HG03354 (cell line): ENCODE results near the gene DLGAP1.

Source experiments
- ATAC-seq: cut with Tn5 transposase; IDR thresholded peaks from one replicate; pipeline ENCODE4 v1.9.1; 2021; ENCODE audit warnings: mild to moderate bottlenecking; ENCODE audit not compliant: unreplicated experiment, poor library complexity, severe bottlenecking

DLGAP1 gene

GRCh38 chr18:3775996-3776395 is 679.1 kb downstream of the DLGAP1 start:
- ATAC-seq = no peak

GRCh38 chr18:3773303-3773702 is 681.8 kb downstream of the DLGAP1 start:
- ATAC-seq = no peak

GRCh38 chr18:3771121-3771971 is 683.8 kb downstream of the DLGAP1 start:
- ATAC-seq = peak; percentile 99

- ATAC-seq = no peak
Measured at GRCh38 chr18:3761266-3761665, 693.8 kb downstream of the DLGAP1 start.

GRCh38 chr18:3760741-3761140 is 694.4 kb downstream of the DLGAP1 start:
- no peak for ATAC-seq

- no peak for ATAC-seq
Measured at GRCh38 chr18:3759099-3759498, 696.0 kb downstream of the DLGAP1 start.

- no peak for ATAC-seq
Measured at GRCh38 chr18:3758531-3758930, 696.6 kb downstream of the DLGAP1 start.

- no peak for ATAC-seq
Measured at GRCh38 chr18:3757361-3757760, 697.7 kb downstream of the DLGAP1 start.

GRCh38 chr18:3753106-3753505 is 702.0 kb downstream of the DLGAP1 start:
- no peak for ATAC-seq

- no peak for ATAC-seq
Measured at GRCh38 chr18:3748086-3748485, 707.0 kb downstream of the DLGAP1 start.

- ATAC-seq = no peak
Measured at GRCh38 chr18:3747176-3747973, 707.7 kb downstream of the DLGAP1 start.

- ATAC-seq = no peak
Measured at GRCh38 chr18:3742541-3742940, 712.6 kb downstream of the DLGAP1 start.

GRCh38 chr18:3741333-3741732 is 713.8 kb downstream of the DLGAP1 start:
- ATAC-seq = no peak

GRCh38 chr18:3728704-3729437 is 726.2 kb downstream of the DLGAP1 start:
- ATAC-seq = no peak

- ATAC-seq = no peak
Measured at GRCh38 chr18:3727274-3727673, 727.8 kb downstream of the DLGAP1 start.

GRCh38 chr18:3726238-3726951 is 728.7 kb downstream of the DLGAP1 start:
- ATAC-seq = no peak

- no peak for ATAC-seq
Measured at GRCh38 chr18:3725115-3725514, 730.0 kb downstream of the DLGAP1 start.

- no peak for ATAC-seq
Measured at GRCh38 chr18:3723554-3723953, 731.6 kb downstream of the DLGAP1 start.

- no peak for ATAC-seq
Measured at GRCh38 chr18:3722649-3723433, 732.3 kb downstream of the DLGAP1 start.
